ENCODE data around the gene SLFN13. TPM values are rescaled to one million over a fixed set of nuclear protein-coding genes. Genes with fewer than 3 reads are reported as not detected.

Gene SLFN13
- total and polyA plus RNA-seq, 2 of the 4 experiments (the other 2 are of a cell fraction): 1.7 to 3.9 TPM

- H3K79me1 ChIP-seq (ENCODE audit: low read depth in 1 of 2, low read length in 2 of 2): no peaks in the 10 kb centered on the region
- CTCF ChIA-PET: interaction anchor here (1.8 kb wide), 1 partner anchor 10 kb away, joined by 6 read pairs; the partner anchor contains the start of gene SLFN13
- dilution Hi-C loops (cut with HindIII; ENCODE audit: low sequenced_read_pairs, unreplicated experiment) (no loop called here), intact Hi-C loops (cut with micrococcal nuclease) (loop anchor here (10.0 kb wide), 2 partner anchors 264 to 306 kb away; no protein-coding TSS in a partner anchor), in situ Hi-C loops (cut with MboI; ENCODE audit: low sequenced_read_pairs) (no loop called here)
- H3K36me3 ChIP-seq (ENCODE audit: control insufficient read depth, insufficient read depth, low read length): no peaks in the 10 kb centered on the region
- TF ChIP-seq, protein P1, sequence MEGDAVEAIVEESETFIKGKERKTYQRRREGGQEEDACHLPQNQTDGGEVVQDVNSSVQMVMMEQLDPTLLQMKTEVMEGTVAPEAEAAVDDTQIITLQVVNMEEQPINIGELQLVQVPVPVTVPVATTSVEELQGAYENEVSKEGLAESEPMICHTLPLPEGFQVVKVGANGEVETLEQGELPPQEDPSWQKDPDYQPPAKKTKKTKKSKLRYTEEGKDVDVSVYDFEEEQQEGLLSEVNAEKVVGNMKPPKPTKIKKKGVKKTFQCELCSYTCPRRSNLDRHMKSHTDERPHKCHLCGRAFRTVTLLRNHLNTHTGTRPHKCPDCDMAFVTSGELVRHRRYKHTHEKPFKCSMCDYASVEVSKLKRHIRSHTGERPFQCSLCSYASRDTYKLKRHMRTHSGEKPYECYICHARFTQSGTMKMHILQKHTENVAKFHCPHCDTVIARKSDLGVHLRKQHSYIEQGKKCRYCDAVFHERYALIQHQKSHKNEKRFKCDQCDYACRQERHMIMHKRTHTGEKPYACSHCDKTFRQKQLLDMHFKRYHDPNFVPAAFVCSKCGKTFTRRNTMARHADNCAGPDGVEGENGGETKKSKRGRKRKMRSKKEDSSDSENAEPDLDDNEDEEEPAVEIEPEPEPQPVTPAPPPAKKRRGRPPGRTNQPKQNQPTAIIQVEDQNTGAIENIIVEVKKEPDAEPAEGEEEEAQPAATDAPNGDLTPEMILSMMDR (conservative IDR thresholded peaks at IDR 0.05; ENCODE audit: low read depth, low read length): no peak
- TF ChIP-seq USF2 (IDR thresholded peaks at IDR 0.05; ENCODE audit: low read depth, low read length) (no peak), RAD21 (IDR thresholded peaks at IDR 0.05; ENCODE audit: low read length) (no peak), MAFK (IDR thresholded peaks at IDR 0.05; ENCODE audit: low read depth, low read length) (peak; percentile 83)
- TF ChIP-seq, protein P2, sequence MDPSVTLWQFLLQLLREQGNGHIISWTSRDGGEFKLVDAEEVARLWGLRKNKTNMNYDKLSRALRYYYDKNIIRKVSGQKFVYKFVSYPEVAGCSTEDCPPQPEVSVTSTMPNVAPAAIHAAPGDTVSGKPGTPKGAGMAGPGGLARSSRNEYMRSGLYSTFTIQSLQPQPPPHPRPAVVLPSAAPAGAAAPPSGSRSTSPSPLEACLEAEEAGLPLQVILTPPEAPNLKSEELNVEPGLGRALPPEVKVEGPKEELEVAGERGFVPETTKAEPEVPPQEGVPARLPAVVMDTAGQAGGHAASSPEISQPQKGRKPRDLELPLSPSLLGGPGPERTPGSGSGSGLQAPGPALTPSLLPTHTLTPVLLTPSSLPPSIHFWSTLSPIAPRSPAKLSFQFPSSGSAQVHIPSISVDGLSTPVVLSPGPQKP (IDR thresholded peaks at IDR 0.05; ENCODE audit: borderline replicate concordance, low read depth, low read length): no peak
- no peak overlapping the region for H2AK5ac ChIP-seq (ENCODE audit: low read depth, low read length)
- POLR2A ChIA-PET (ENCODE audit: unreplicated experiment): no interaction called here
- H3K4ac ChIP-seq (ENCODE audit: low read depth, low read length): no peak overlapping the region
- no peak overlapping the region for H3K4me3 ChIP-seq (ENCODE audit: insufficient read depth, low read depth, low read length)
- no peaks in the 10 kb centered on the region for H3K9me1 ChIP-seq (ENCODE audit: insufficient read depth, low read length)
- no peak overlapping the region for H2BK15ac ChIP-seq (ENCODE audit: low read depth, low read length)
- no peak overlapping the region for H3K23ac ChIP-seq (ENCODE audit: low read depth, low read length)
- no peak overlapping the region for H2AK9ac ChIP-seq (replicated peaks; ENCODE audit: low read depth, low read length, poor library complexity)
- H4K5ac ChIP-seq (ENCODE audit: low read depth, low read length): no peak overlapping the region
- no peak overlapping the region for H2BK5ac ChIP-seq (ENCODE audit: low read depth, low read length, poor library complexity, severe bottlenecking)
- no peak overlapping the region for H2BK120ac ChIP-seq (ENCODE audit: low read depth, low read length)
- no peaks in the 10 kb centered on the region for H3K4me1 ChIP-seq (ENCODE audit: control insufficient read depth, insufficient read depth, low read length)
- no TSS peak for BruUV-seq (replicated peaks)
- H3K27ac ChIP-seq (ENCODE audit: insufficient read depth, low read length): no peak overlapping the region
- H2BK20ac ChIP-seq (ENCODE audit: low read depth, low read length): no peak overlapping the region
- H3K14ac ChIP-seq (replicated peaks; ENCODE audit: low read depth, low read length): no peak overlapping the region
- H3K9me3 ChIP-seq (ENCODE audit: control insufficient read depth, insufficient read depth, low read length): no peaks in the 10 kb centered on the region
- no peak overlapping the region for H4K91ac ChIP-seq (ENCODE audit: insufficient read depth, low read depth, low read length)
- H3K4me2 ChIP-seq (ENCODE audit: low read depth, low read length): no peak overlapping the region
- H3K27me3 ChIP-seq (ENCODE audit: control insufficient read depth, insufficient read depth, low read length): no peaks in the 10 kb centered on the region
- no peak overlapping the region for H2AFZ ChIP-seq (replicated peaks; ENCODE audit: low read length, poor library complexity)
- peaks cover under 1% of the 10 kb centered on the region; the same call in 1 of the 2 replicates for H4K20me1 ChIP-seq (ENCODE audit: insufficient read depth, low read length)
- no peak overlapping the region for H3K18ac ChIP-seq (ENCODE audit: low read depth, low read length)
- ATAC-seq (ENCODE audit: low read depth) (no peak), DNase-seq (no peak)
- H3K9ac ChIP-seq (ENCODE audit: low read depth, low read length): no peak overlapping the region
- H4K8ac ChIP-seq (ENCODE audit: low read depth in 2 of 2, low read length in 2 of 2): no peak overlapping the region
- no peak overlapping the region for H3K56ac ChIP-seq (ENCODE audit: extremely low read depth, insufficient read depth, low read length)
These were observed 10.1 kb downstream of the SLFN13 start for GRCh38 chr17:35438433-35438832.

All from IMR-90 (cell line).